SK-N-SH (cell line): ENCODE data around the gene SHH. TPM values are rescaled to one million over a fixed set of nuclear protein-coding genes. Genes with fewer than 3 reads are reported as not detected.

ENCODE experiments used
- CTCF ChIA-PET: fragments of 300-600, 350-600 bp; formaldehyde crosslinking; extraction: SDS; loops from one replicate; lab custom pipeline; 2021; lab: Yijun Ruan, JAX
- POLR2A ChIA-PET: fragments of 350-600 bp; sonication (Branson Sonifier 250); formaldehyde crosslinking; extraction: SDS; loops from one replicate; lab custom pipeline; 2020; ENCODE audit warnings: antibody characterized with exemption, inconsistent platforms; lab: Yijun Ruan, JAX
- DNase-seq: peaks from one replicate; pipeline ENCODE4 v3.0.0; 2012
- H2AFZ ChIP-seq: fragments of 200-600 bp; sonication (generic); 2 replicates; pipeline ENCODE4 v1.8.1; 2016; ENCODE audit warnings: antibody characterized with exemption, mild to moderate bottlenecking, low read depth
- H3F3A ChIP-seq: fragments of 200-600 bp; sonication (generic); replicated peaks from 2 replicates; pipeline ENCODE3; 2016; ENCODE audit warnings: antibody characterized with exemption, mild to moderate bottlenecking; ENCODE audit not compliant: insufficient read depth
- H3K27ac ChIP-seq, 2 experiments: fragments of 200-500 bp in 1 of 2; fragments of 200-600 bp in 1 of 2; sonication (Bioruptor generic) in 1 of 2; sonication (generic), shearing (Covaris generic) in 1 of 2; 2 replicates each; pipeline versions ENCODE4 v1.5.1 to v1.6.1; 2014 to 2016; ENCODE audit warnings: low read depth in 2 of 2, inconsistent platforms in 1 of 2, low read length in 1 of 2, mild to moderate bottlenecking in 1 of 2, mixed read lengths in 1 of 2
- H3K27me3 ChIP-seq: fragments of 200-600 bp; sonication (generic), shearing (Covaris generic); 2 replicates; pipeline ENCODE4 v1.6.1; 2016; ENCODE audit warnings: mixed run types; ENCODE audit not compliant: insufficient read depth
- H3K36me3 ChIP-seq, 2 experiments: fragments of 200-500 bp in 1 of 2; fragments of 200-600 bp in 1 of 2; sonication (Bioruptor generic) in 1 of 2; sonication (generic) in 1 of 2; replicated peaks in 1 of 2; 2 replicates each; pipeline versions ENCODE3 to v1.5.1; 2014 to 2016; ENCODE audit warnings: low read length in 1 of 2, mild to moderate bottlenecking in 1 of 2; ENCODE audit not compliant: insufficient read depth in 2 of 2, control insufficient read depth in 1 of 2
- H3K4me1 ChIP-seq, 2 experiments: fragments of 200-500 bp in 1 of 2; fragments of 200-600 bp in 1 of 2; sonication (Bioruptor generic) in 1 of 2; sonication (generic), shearing (Covaris generic) in 1 of 2; 2 replicates each; pipeline versions ENCODE4 v1.5.1 to v1.6.1; 2014 to 2016; ENCODE audit warnings: low read depth in 1 of 2, low read length in 1 of 2, mixed run types in 1 of 2; ENCODE audit not compliant: insufficient read depth in 2 of 2, control insufficient read depth in 1 of 2
- H3K4me2 ChIP-seq: fragments of 200-600 bp; sonication (generic), shearing (Covaris generic); 2 replicates; pipeline ENCODE4 v1.6.1; 2017; ENCODE audit warnings: mixed run types
- H3K4me3 ChIP-seq, 2 experiments: fragments of 200-500 bp in 1 of 2; fragments of 200-600 bp in 1 of 2; sonication (Bioruptor generic) in 1 of 2; sonication (generic), shearing (Covaris generic) in 1 of 2; 2 replicates each; pipeline versions ENCODE4 v1.5.1 to v1.8.1; 2014 to 2016; ENCODE audit warnings: low read depth in 2 of 2, inconsistent platforms in 1 of 2, low read length in 1 of 2, mild to moderate bottlenecking in 1 of 2, mixed read lengths in 1 of 2, moderate library complexity in 1 of 2
- H3K79me2 ChIP-seq: fragments of 200-600 bp; sonication (generic); 2 replicates; pipeline ENCODE4 v1.8.1; 2017; ENCODE audit warnings: mild to moderate bottlenecking; ENCODE audit not compliant: insufficient read depth
- H3K9ac ChIP-seq: fragments of 200-600 bp; sonication (generic); 2 replicates; pipeline ENCODE4 v1.6.1; 2017; ENCODE audit warnings: mixed run types
- H3K9me2 ChIP-seq: fragments of 200-600 bp; sonication (generic); 2 replicates; pipeline ENCODE4 v1.6.1; 2017; ENCODE audit warnings: mixed run types
- H3K9me3 ChIP-seq: fragments of 200-600 bp; sonication (generic); 2 replicates; pipeline ENCODE4 v1.6.1; 2017; ENCODE audit warnings: mixed run types, mild to moderate bottlenecking, moderate library complexity
- H4K20me1 ChIP-seq: fragments of 200-600 bp; sonication (generic); 2 replicates; pipeline ENCODE4 v1.6.1; 2017; ENCODE audit warnings: mild to moderate bottlenecking, mixed run types; ENCODE audit not compliant: insufficient read depth
- ELF1 ChIP-seq: IDR thresholded peaks from 2 replicates; pipeline ENCODE4 v1.4.0; 2012
- EZH2phosphoT487 ChIP-seq: fragments of 200-600 bp; sonication (generic); IDR thresholded peaks from 2 replicates; pipeline ENCODE4 v1.6.1; 2017; ENCODE audit warnings: low read depth, mixed run types, mild to moderate bottlenecking, antibody characterized with exemption, moderate library complexity, borderline replicate concordance
- GATA2 ChIP-seq: sonication (generic); formaldehyde crosslinking; IDR thresholded peaks from 2 replicates; pipeline ENCODE4 v1.5.0; 2020; ENCODE audit warnings: mild to moderate bottlenecking, missing genetic modification reagents
- MEF2A ChIP-seq: IDR thresholded peaks from 2 replicates; pipeline ENCODE4 v1.4.0; 2012; ENCODE audit warnings: low read depth, borderline replicate concordance
- RFX5 ChIP-seq: IDR thresholded peaks from 2 replicates; pipeline ENCODE4 v1.6.1; 2012; ENCODE audit warnings: mild to moderate bottlenecking, improper control_type of control experiment, low read length
- SIN3A ChIP-seq: IDR thresholded peaks from 2 replicates; pipeline ENCODE4 v1.6.1; 2012; ENCODE audit warnings: low read depth, mild to moderate bottlenecking, low read length, moderate library complexity, borderline replicate concordance
- SMC3 ChIP-seq: IDR thresholded peaks from 2 replicates; pipeline ENCODE4 v1.6.1; 2012; ENCODE audit warnings: low read depth, low read length, improper control_type of control experiment
- WGBS: methylation state at CpG from one replicate; pipeline ENCODE4 v1.1.6; 2017; ENCODE audit warnings: low lambda C conversion rate; 5-methylcytosine and 5-hydroxymethylcytosine counted together
- polyA plus RNA-seq, 3 experiments: library from polyadenylated mRNA; depleted of rRNA; stranded (reverse); fragments of >200 nt; gene quantifications; 2 replicates each; pipeline ENCODE4 v1.2.3, GENCODE V29; 2012
- TF ChIP-seq, protein P1 (sequence below): IDR thresholded peaks from 2 replicates; pipeline ENCODE4 v1.6.1; 2012; ENCODE audit warnings: mild to moderate bottlenecking, low read depth, low read length, moderate library complexity

Gene SHH
- polyA plus RNA-seq, 1 of the 3 experiments (the other 2 are of a cell fraction): not detected

DNA sequence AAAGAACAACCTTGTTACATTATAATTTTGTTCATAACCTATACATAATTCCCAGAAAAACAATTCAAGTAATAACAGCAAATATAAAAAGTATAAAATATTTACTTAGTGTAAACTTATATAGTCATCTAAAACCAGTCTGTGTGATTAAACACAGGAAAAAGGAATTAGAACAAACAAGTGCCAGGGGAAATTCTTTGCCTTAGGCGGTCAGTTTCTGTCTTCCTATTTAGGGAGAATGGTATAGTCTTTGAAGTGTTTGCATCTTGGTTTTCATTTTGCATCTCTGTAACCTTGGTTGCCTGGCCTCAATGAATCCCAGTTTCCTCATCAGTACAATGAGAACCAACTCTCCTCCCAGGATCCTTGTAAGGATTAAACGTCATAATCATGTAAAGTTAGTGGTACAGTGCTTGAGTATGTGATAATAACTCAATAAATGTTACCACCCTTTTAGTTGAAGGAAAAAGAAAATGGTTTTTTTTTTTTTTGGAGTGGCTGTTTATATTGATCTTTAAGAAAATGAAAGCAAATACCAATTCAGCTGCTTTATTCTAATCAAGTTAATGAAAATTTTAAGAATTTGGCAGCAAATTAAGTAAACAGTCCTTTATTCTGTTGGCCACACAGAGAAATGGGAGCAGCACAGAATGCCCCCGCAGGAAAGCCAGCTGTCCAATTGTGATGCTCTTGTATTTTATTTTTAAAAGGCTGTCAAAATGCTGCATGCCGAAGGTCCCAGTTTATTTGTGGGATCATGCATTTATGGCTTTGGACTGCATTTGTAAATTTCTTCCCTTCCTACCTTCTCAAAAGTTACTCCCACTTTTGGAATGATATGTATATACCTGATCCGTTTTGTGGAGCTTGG is 61.8 kb downstream of the SHH start:
- TF ChIP-seq GATA2: no peak
- TF ChIP-seq RFX5: no peak
- no peak for TF ChIP-seq SIN3A
- TF ChIP-seq EZH2phosphoT487: no peak
- TF ChIP-seq, protein P1, sequence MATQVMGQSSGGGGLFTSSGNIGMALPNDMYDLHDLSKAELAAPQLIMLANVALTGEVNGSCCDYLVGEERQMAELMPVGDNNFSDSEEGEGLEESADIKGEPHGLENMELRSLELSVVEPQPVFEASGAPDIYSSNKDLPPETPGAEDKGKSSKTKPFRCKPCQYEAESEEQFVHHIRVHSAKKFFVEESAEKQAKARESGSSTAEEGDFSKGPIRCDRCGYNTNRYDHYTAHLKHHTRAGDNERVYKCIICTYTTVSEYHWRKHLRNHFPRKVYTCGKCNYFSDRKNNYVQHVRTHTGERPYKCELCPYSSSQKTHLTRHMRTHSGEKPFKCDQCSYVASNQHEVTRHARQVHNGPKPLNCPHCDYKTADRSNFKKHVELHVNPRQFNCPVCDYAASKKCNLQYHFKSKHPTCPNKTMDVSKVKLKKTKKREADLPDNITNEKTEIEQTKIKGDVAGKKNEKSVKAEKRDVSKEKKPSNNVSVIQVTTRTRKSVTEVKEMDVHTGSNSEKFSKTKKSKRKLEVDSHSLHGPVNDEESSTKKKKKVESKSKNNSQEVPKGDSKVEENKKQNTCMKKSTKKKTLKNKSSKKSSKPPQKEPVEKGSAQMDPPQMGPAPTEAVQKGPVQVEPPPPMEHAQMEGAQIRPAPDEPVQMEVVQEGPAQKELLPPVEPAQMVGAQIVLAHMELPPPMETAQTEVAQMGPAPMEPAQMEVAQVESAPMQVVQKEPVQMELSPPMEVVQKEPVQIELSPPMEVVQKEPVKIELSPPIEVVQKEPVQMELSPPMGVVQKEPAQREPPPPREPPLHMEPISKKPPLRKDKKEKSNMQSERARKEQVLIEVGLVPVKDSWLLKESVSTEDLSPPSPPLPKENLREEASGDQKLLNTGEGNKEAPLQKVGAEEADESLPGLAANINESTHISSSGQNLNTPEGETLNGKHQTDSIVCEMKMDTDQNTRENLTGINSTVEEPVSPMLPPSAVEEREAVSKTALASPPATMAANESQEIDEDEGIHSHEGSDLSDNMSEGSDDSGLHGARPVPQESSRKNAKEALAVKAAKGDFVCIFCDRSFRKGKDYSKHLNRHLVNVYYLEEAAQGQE: no peak
- TF ChIP-seq SMC3: no peak
- TF ChIP-seq ELF1: no peak
- TF ChIP-seq MEF2A: no peak
- Histone ChIP-seq H4K20me1 (peaks cover 86% of the 10 kb centered on the region), H3K4me2 (no peak overlapping the region), H3K9ac (no peak overlapping the region), H3K9me3 (no peaks in the 10 kb centered on the region), H3K4me1 (peaks cover 0 to 2% of the 10 kb centered on the region in 2 experiments; a peak in 2 of 4 replicates), H3K79me2 (peaks cover 81% of the 10 kb centered on the region), H3K27ac (no peak overlapping the region), H3F3A (no peaks in the 10 kb centered on the region), H3K9me2 (no peaks in the 10 kb centered on the region), H2AFZ (no peak overlapping the region), H3K27me3 (no peaks in the 10 kb centered on the region), H3K36me3 (peaks cover 27 to 77% of the 10 kb centered on the region in 2 experiments), H3K4me3 (no peak overlapping the region)
- ChIA-PET CTCF (interaction anchor here (0.9 to 31.7 kb wide), 4 partner anchors 12 to 152 kb away, joined by 3 to 470 read pairs (median 12); no protein-coding TSS in a partner anchor), POLR2A (no interaction called here)
- no peak for DNase-seq
- 95% methylated on average over 5 of the region's 5 CpGs for WGBS

Other genes starting within 250 kb of the SHH start
- 11.8 and 13.8 TPM in 2 replicates for gene RBM33, start 167.8 kb downstream of the SHH start, polyA plus RNA-seq (2012; rRNA removed)